Tibial artery (tissue), 4 donors: Measurements from ENCODE around the gene CNPY1.

Experiments
- DNase-seq, 2 donors: peaks; one replicate each; pipeline ENCODE4 v3.0.0-alpha.2; 2019
- H3K27ac ChIP-seq, 2 donors: fragments of 200-600 bp; sonication (generic) in 1 of 2; 1 replicate in 1 of 2; 2 replicates in 1 of 2; pipeline ENCODE4 v1.5.1; 2018 to 2019; ENCODE audit warnings: mild to moderate bottlenecking in 1 of 2
- H3K27me3 ChIP-seq, 2 donors: fragments of 200-600 bp; sonication (generic) in 1 of 2; one replicate each; pipeline versions ENCODE4 v1.5.1 to v1.6.0; 2016 to 2019
- H3K36me3 ChIP-seq, 3 donors: fragments of 200-600 bp; sonication (generic) in 2 of 3; one replicate each; pipeline ENCODE4 v1.5.1; 2016 to 2019; ENCODE audit warnings: mild to moderate bottlenecking in 2 of 3
- H3K4me1 ChIP-seq, 4 donors: fragments of 200-600 bp; sonication (generic) in 2 of 4; 1 replicate in 3 of 4; 2 replicates in 1 of 4; pipeline ENCODE4 v1.5.1; 2016 to 2019
- H3K4me3 ChIP-seq, 2 donors: fragments of 200-600 bp; sonication (generic) in 1 of 2; 1 replicate in 1 of 2; 2 replicates in 1 of 2; pipeline ENCODE4 v1.5.1; 2018 to 2019; ENCODE audit warnings: mild to moderate bottlenecking in 2 of 2
- H3K9me3 ChIP-seq, 3 donors: fragments of 200-600 bp; sonication (generic) in 1 of 3; one replicate each; pipeline ENCODE4 v1.5.1; 2016 to 2019
- CTCF ChIP-seq, 2 experiments: fragments of 200-600 bp in 1 of 2; fragments of 450-650 bp in 1 of 2; IDR thresholded peaks; one replicate each; pipeline ENCODE4 v1.5.1; 2017 to 2019; ENCODE audit warnings: antibody characterized with exemption in 2 of 2, mild to moderate bottlenecking in 1 of 2, moderate library complexity in 1 of 2
- intact Hi-C: fragments of 100-400 bp; cut with DNase I; formaldehyde crosslinking; loops from one replicate; pipeline ENCODE4 v1.15.0; 2023; ENCODE audit warnings: low total_unique reads

Gene CNPY1

GRCh38 chr7:155489158-155489840 lies 57.1 kb downstream of the CNPY1 start:
- H3K27ac ChIP-seq, result no peak overlapping the region
- no peak for DNase-seq
- H3K27me3 ChIP-seq, result peaks cover 0 to 59% of the 10 kb centered on the region in 2 donors
- intact Hi-C loops, result no loop called here
- H3K4me1 ChIP-seq, result peaks cover 0 to 16% (median 11%) of the 10 kb centered on the region in 4 donors
- TF ChIP-seq CTCF (IDR thresholded peaks at IDR 0.05), result no peak
- H3K9me3 ChIP-seq, result no peaks in the 10 kb centered on the region
- no peaks in the 10 kb centered on the region for H3K36me3 ChIP-seq
- no peak overlapping the region for H3K4me3 ChIP-seq

GRCh38 chr7:155488483-155489127 lies 57.8 kb downstream of the CNPY1 start:
- H3K9me3 ChIP-seq, result no peaks in the 10 kb centered on the region
- H3K27ac ChIP-seq, result no peak overlapping the region
- peaks cover 0 to 57% of the 10 kb centered on the region in 2 donors for H3K27me3 ChIP-seq
- intact Hi-C loops, result no loop called here
- DNase-seq, result no peak
- no peaks in the 10 kb centered on the region for H3K36me3 ChIP-seq
- peaks cover 0 to 16% (median 11%) of the 10 kb centered on the region in 4 donors for H3K4me1 ChIP-seq
- no peak for TF ChIP-seq CTCF (IDR thresholded peaks at IDR 0.05)
- H3K4me3 ChIP-seq, result no peak overlapping the region

GRCh38 chr7:155487509-155488482 lies 58.6 kb downstream of the CNPY1 start:
- H3K4me3 ChIP-seq, result no peak overlapping the region
- no peak for DNase-seq
- intact Hi-C loops, result no loop called here
- peaks cover 0 to 16% (median 11%) of the 10 kb centered on the region in 4 donors for H3K4me1 ChIP-seq
- H3K27ac ChIP-seq, result no peak overlapping the region
- TF ChIP-seq CTCF (IDR thresholded peaks at IDR 0.05), result no peak
- no peaks in the 10 kb centered on the region for H3K9me3 ChIP-seq
- H3K27me3 ChIP-seq, result peaks cover 0 to 56% of the 10 kb centered on the region in 2 donors
- no peaks in the 10 kb centered on the region for H3K36me3 ChIP-seq

- intact Hi-C loops, result no loop called here
- Histone ChIP-seq H3K27me3 (peaks cover 0 to 57% of the 10 kb centered on the region in 2 donors), H3K9me3 (no peaks in the 10 kb centered on the region), H3K4me3 (no peak overlapping the region), H3K36me3 (no peaks in the 10 kb centered on the region), H3K27ac (no peak overlapping the region), H3K4me1 (peaks cover 0 to 16% (median 11%) of the 10 kb centered on the region in 4 donors)
- no peak for TF ChIP-seq CTCF (IDR thresholded peaks at IDR 0.05)
- no peak for DNase-seq
These were observed 59.4 kb downstream of the CNPY1 start for GRCh38 chr7:155486783-155487508.
